CD4-positive, alpha-beta memory T cell (primary cell): ENCODE measurements around the gene OR2D3. TPM values are rescaled to one million over a fixed set of nuclear protein-coding genes. Genes with fewer than 3 reads are reported as not detected.
A peak's percentile ranks its signal among the peaks of the same experiment; 100 is the strongest.
"Not testable (repeated sequence)": the region's sequence is repeated elsewhere in the genome, so short reads cannot be mapped to it uniquely, and the experiment has no call there.

Experiments used
- CTCF ChIA-PET: fragments of 350-600 bp; sonication (Branson Sonifier 250); formaldehyde crosslinking; loops from one replicate; lab custom pipeline; 2021; ENCODE audit warnings: inconsistent platforms; ENCODE audit not compliant: partially characterized antibody; lab: Charles Lee
- POLR2A ChIA-PET: fragments of 350-600 bp; sonication (Branson Sonifier 250); formaldehyde crosslinking; loops from one replicate; lab custom pipeline; 2021; ENCODE audit not compliant: partially characterized antibody; lab: Charles Lee
- DNase-seq, 5 donors: peaks; one replicate each; pipeline versions ENCODE4 v3.0.0 to v3.0.0-alpha.2; 2020 to 2022; ENCODE audit warnings: mixed read lengths in 1 of 5
- H3K27ac ChIP-seq: one replicate; pipeline ENCODE4 v1.7.0; 2013; ENCODE audit warnings: low read depth, low read length
- H3K27me3 ChIP-seq: 2 replicates; pipeline ENCODE4 v1.7.0; 2013; ENCODE audit warnings: mild to moderate bottlenecking, low read length, moderate library complexity; ENCODE audit not compliant: insufficient read depth
- H3K36me3 ChIP-seq: 2 replicates; pipeline ENCODE4 v1.7.0; 2013; ENCODE audit warnings: mild to moderate bottlenecking, low read length, moderate library complexity; ENCODE audit not compliant: insufficient read depth
- H3K4me1 ChIP-seq: 2 replicates; pipeline ENCODE4 v1.7.0; 2013; ENCODE audit warnings: mild to moderate bottlenecking, low read length, moderate library complexity; ENCODE audit not compliant: insufficient read depth
- H3K4me3 ChIP-seq, 2 donors: one replicate each; pipeline ENCODE4 v1.7.0; 2013; ENCODE audit warnings: low read length in 2 of 2, mild to moderate bottlenecking in 1 of 2
- H3K9me3 ChIP-seq, 2 donors: one replicate each; pipeline ENCODE4 v1.7.0; 2013; ENCODE audit warnings: low read length in 2 of 2, control low read depth in 1 of 2; ENCODE audit not compliant: control insufficient read depth in 1 of 2
- H3K27ac Mint-ChIP-seq, 7 donors: one replicate each; pipeline ENCODE4 v1.8.0; 2020 to 2021; ENCODE audit warnings: mixed read lengths in 7 of 7, mild to moderate bottlenecking in 6 of 7, inconsistent platforms in 3 of 7, moderate library complexity in 3 of 7
- H3K27me3 Mint-ChIP-seq, 2 donors: one replicate each; pipeline ENCODE4 v1.8.0; 2020 to 2021; ENCODE audit warnings: mixed read lengths in 2 of 2
- H3K36me3 Mint-ChIP-seq, 2 donors: one replicate each; pipeline ENCODE4 v1.8.0; 2020 to 2021; ENCODE audit warnings: mixed read lengths in 2 of 2, inconsistent platforms in 1 of 2, mild to moderate bottlenecking in 1 of 2
- H3K4me1 Mint-ChIP-seq, 4 donors: one replicate each; pipeline ENCODE4 v1.8.0; 2020 to 2021; ENCODE audit warnings: mixed read lengths in 4 of 4, mild to moderate bottlenecking in 1 of 4
- H3K4me3 Mint-ChIP-seq, 8 donors: one replicate each; pipeline ENCODE4 v1.8.0; 2020 to 2021; ENCODE audit warnings: mixed read lengths in 8 of 8, mild to moderate bottlenecking in 7 of 8, moderate library complexity in 6 of 8, inconsistent platforms in 3 of 8
- H3K9me3 Mint-ChIP-seq, 8 donors: one replicate each; pipeline ENCODE4 v1.8.0; 2020 to 2021; ENCODE audit warnings: mixed read lengths in 8 of 8, mild to moderate bottlenecking in 5 of 8, inconsistent platforms in 3 of 8, moderate library complexity in 1 of 8
- intact Hi-C: fragments of 100-400 bp; cut with micrococcal nuclease; formaldehyde crosslinking; loops from one replicate; pipeline ENCODE4 v1.15.1; 2023
- polyA plus RNA-seq, 2 donors: library from polyadenylated mRNA; unstranded; fragments of 300-500 nt; fragmentation: Illumina TruSeq; gene quantifications; one replicate each; pipeline ENCODE4 v1.2.3, GENCODE V29; 2021
- total RNA-seq, 2 experiments: library from RNA; stranded (reverse); gene quantifications; one replicate each; pipeline ENCODE4 v1.2.3, GENCODE V29; 2021

OR2D3 gene
- total RNA-seq = not detected
- not detected for polyA plus RNA-seq

GRCh38 chr11:6920702-6921101 lies at the start of gene OR2D3:
TSS of gene OR2D3 (plus strand) at chr11:6921002. CDS start at chr11:6921002, 0 bp downstream.
- Mint-ChIP-seq H3K36me3 (no peaks in the 10 kb centered on the region), H3K27ac (peak within 1 kb of the TSS in 1 of 7 donors; percentile 45), H3K4me1 (peaks cover 0 to 2% (median 2%) of the 10 kb centered on the region in 4 donors), H3K9me3 (peaks cover 0 to 3% (median 0%) of the 10 kb centered on the region in 8 donors), H3K27me3 (peaks cover 23 to 25% of the 10 kb centered on the region in 2 donors), H3K4me3 (no peak within 1 kb of the TSS)
- no peak for DNase-seq
- Histone ChIP-seq H3K36me3 (no peaks in the 10 kb centered on the region), H3K9me3 (no peaks in the 10 kb centered on the region), H3K27ac (no peak within 1 kb of the TSS), H3K27me3 (peaks cover 3% of the 10 kb centered on the region), H3K4me1 (no peaks in the 10 kb centered on the region), H3K4me3 (no peak within 1 kb of the TSS)
- intact Hi-C loops = no loop called here
- POLR2A ChIA-PET = no interaction called here
- CTCF ChIA-PET = no interaction called here

- Mint-ChIP-seq H3K27ac (no peak overlapping the region), H3K9me3 (peaks cover 0 to 3% (median 0%) of the 10 kb centered on the region in 8 donors), H3K27me3 (peaks cover 12 to 13% of the 10 kb centered on the region in 2 donors), H3K4me3 (no peak overlapping the region), H3K4me1 (peaks cover 0 to 1% (median 0%) of the 10 kb centered on the region in 4 donors), H3K36me3 (no peaks in the 10 kb centered on the region)
- Histone ChIP-seq H3K36me3 (no peaks in the 10 kb centered on the region), H3K27me3 (no peaks in the 10 kb centered on the region), H3K27ac (no peak overlapping the region), H3K4me3 (no peak overlapping the region), H3K9me3 (no peaks in the 10 kb centered on the region), H3K4me1 (no peaks in the 10 kb centered on the region)
- ChIA-PET POLR2A (no interaction called here), CTCF (no interaction called here)
- DNase-seq = no peak
- intact Hi-C loops = no loop called here
Observed at GRCh38 chr11:6871278-6871677, 49.5 kb upstream of the OR2D3 start.

GRCh38 chr11:6875761-6876160 lies 45.0 kb upstream of the OR2D3 start:
- Mint-ChIP-seq H3K27me3 (peaks cover 5 to 14% of the 10 kb centered on the region in 2 donors), H3K9me3 (peaks cover 0 to 7% (median 2%) of the 10 kb centered on the region in 8 donors), H3K27ac (no peak overlapping the region), H3K4me1 (peaks cover 0 to 1% (median 0%) of the 10 kb centered on the region in 4 donors), H3K4me3 (no peak overlapping the region), H3K36me3 (no peaks in the 10 kb centered on the region)
- no peak overlapping the region for H3K27ac ChIP-seq
- H3K4me1 ChIP-seq = no peaks in the 10 kb centered on the region
- ChIA-PET CTCF (interaction anchor here (1.4 kb wide), 1 partner anchor 63 kb away, joined by 3 read pairs; no protein-coding TSS in a partner anchor), POLR2A (no interaction called here)
- DNase-seq = no peak
- no peaks in the 10 kb centered on the region for H3K36me3 ChIP-seq
- intact Hi-C loops = no loop called here
- no peaks in the 10 kb centered on the region for H3K9me3 ChIP-seq
- no peak overlapping the region for H3K4me3 ChIP-seq
- H3K27me3 ChIP-seq = no peaks in the 10 kb centered on the region

- H3K27ac Mint-ChIP-seq = no peak within 1 kb of the TSS
Observed at GRCh38 chr11:6876325-6876724, 44.5 kb upstream of the OR2D3 start, which contains the start of gene OR10A4. TSS of gene OR10A4 (plus strand) at chr11:6876625. CDS start at chr11:6876648, 23 bp downstream.

GRCh38 chr11:6876914-6877313 lies 43.9 kb upstream of the OR2D3 start:
- no peaks in the 10 kb centered on the region for H3K27me3 ChIP-seq
- H3K27ac ChIP-seq = no peak overlapping the region
- no peaks in the 10 kb centered on the region for H3K9me3 ChIP-seq
- no peak for DNase-seq
- Mint-ChIP-seq H3K36me3 (no peaks in the 10 kb centered on the region), H3K9me3 (peaks cover 0 to 7% (median 0%) of the 10 kb centered on the region in 8 donors), H3K27ac (no peak overlapping the region), H3K4me3 (no peak overlapping the region), H3K4me1 (no peaks in the 10 kb centered on the region), H3K27me3 (peaks cover 5 to 10% of the 10 kb centered on the region in 2 donors)
- no peak overlapping the region for H3K4me3 ChIP-seq
- no peaks in the 10 kb centered on the region for H3K4me1 ChIP-seq
- intact Hi-C loops = no loop called here
- ChIA-PET POLR2A (no interaction called here), CTCF (no interaction called here)
- H3K36me3 ChIP-seq = no peaks in the 10 kb centered on the region

More at GRCh38 chr11:6876325-6876724, 44.5 kb upstream of the OR2D3 start, which contains the start of gene OR10A4:
- Mint-ChIP-seq H3K9me3 (peaks cover 0 to 7% (median under 1%) of the 10 kb centered on the region in 8 donors), H3K36me3 (no peaks in the 10 kb centered on the region), H3K4me1 (peaks cover 0 to under 1% (median 0%) of the 10 kb centered on the region in 4 donors), H3K27me3 (peaks cover 3 to 13% of the 10 kb centered on the region in 2 donors), H3K4me3 (no peak within 1 kb of the TSS)
- Histone ChIP-seq H3K27ac (no peak within 1 kb of the TSS), H3K36me3 (no peaks in the 10 kb centered on the region), H3K27me3 (no peaks in the 10 kb centered on the region), H3K9me3 (no peaks in the 10 kb centered on the region), H3K4me1 (no peaks in the 10 kb centered on the region), H3K4me3 (no peak within 1 kb of the TSS)
- no peak for DNase-seq
- intact Hi-C loops = no loop called here
- CTCF ChIA-PET = interaction anchor here (1.4 kb wide), 1 partner anchor 64 kb away, joined by 3 read pairs; no protein-coding TSS in a partner anchor
- POLR2A ChIA-PET = no interaction called here

GRCh38 chr11:6882751-6883150 lies 38.1 kb upstream of the OR2D3 start:
- Mint-ChIP-seq H3K27me3 (peaks cover 9 to 10% of the 10 kb centered on the region in 2 donors), H3K36me3 (no peaks in the 10 kb centered on the region), H3K4me3 (no peak overlapping the region), H3K9me3 (peaks cover 0 to 8% (median under 1%) of the 10 kb centered on the region in 8 donors), H3K4me1 (no peaks in the 10 kb centered on the region), H3K27ac (no peak overlapping the region)
- ChIA-PET POLR2A (no interaction called here), CTCF (no interaction called here)
- H3K4me3 ChIP-seq = no peak overlapping the region
- no peaks in the 10 kb centered on the region for H3K4me1 ChIP-seq
- H3K9me3 ChIP-seq = no peaks in the 10 kb centered on the region
- no peaks in the 10 kb centered on the region for H3K36me3 ChIP-seq
- H3K27me3 ChIP-seq = peaks cover 10% of the 10 kb centered on the region
- intact Hi-C loops = no loop called here
- H3K27ac ChIP-seq = no peak overlapping the region
- DNase-seq = no peak

GRCh38 chr11:6887711-6888110 lies 33.1 kb upstream of the OR2D3 start:
- H3K27ac ChIP-seq, H3K36me3 Mint-ChIP-seq, CTCF ChIA-PET, H3K4me3 ChIP-seq, H3K4me1 Mint-ChIP-seq, H3K4me1 ChIP-seq, DNase-seq, intact Hi-C loops, H3K36me3 ChIP-seq, POLR2A ChIA-PET, H3K27ac Mint-ChIP-seq, H3K9me3 ChIP-seq, H3K27me3 ChIP-seq, H3K4me3 Mint-ChIP-seq, H3K9me3 Mint-ChIP-seq: not testable (repeated sequence)
- peaks cover 9 to 15% of the 10 kb centered on the region in 2 donors for H3K27me3 Mint-ChIP-seq
